Nephron progenitor cell (in vitro differentiated cells): ENCODE measurements around the gene SHE.

Experiments
- DNase-seq: peaks from one replicate; pipeline ENCODE4 v3.0.0; 2021
- H3K27ac Mint-ChIP-seq: 2 replicates; pipeline ENCODE4 v1.8.0; 2021; ENCODE audit warnings: mild to moderate bottlenecking, moderate library complexity, mixed read lengths
- H3K27me3 Mint-ChIP-seq: 2 replicates; pipeline ENCODE4 v1.8.0; 2021; ENCODE audit warnings: mild to moderate bottlenecking, low read depth, mixed read lengths; ENCODE audit not compliant: poor library complexity
- H3K36me3 Mint-ChIP-seq: 2 replicates; pipeline ENCODE4 v1.8.0; 2021; ENCODE audit warnings: low read depth, mixed read lengths
- H3K4me1 Mint-ChIP-seq: 2 replicates; pipeline ENCODE4 v1.8.0; 2021; ENCODE audit warnings: mixed read lengths
- H3K4me3 Mint-ChIP-seq: 2 replicates; pipeline ENCODE4 v1.8.0; 2021; ENCODE audit warnings: mild to moderate bottlenecking, moderate library complexity, mixed read lengths
- H3K9me3 Mint-ChIP-seq: 2 replicates; pipeline ENCODE4 v1.8.0; 2021; ENCODE audit warnings: mild to moderate bottlenecking, moderate library complexity, mixed read lengths
- TF ChIP-seq, protein P1 (sequence below): fragments of 200-600 bp; sonication (generic); IDR thresholded peaks from 2 replicates; pipeline ENCODE4 v1.5.0; 2021; ENCODE audit warnings: antibody characterized with exemption

The SHE gene

DNA sequence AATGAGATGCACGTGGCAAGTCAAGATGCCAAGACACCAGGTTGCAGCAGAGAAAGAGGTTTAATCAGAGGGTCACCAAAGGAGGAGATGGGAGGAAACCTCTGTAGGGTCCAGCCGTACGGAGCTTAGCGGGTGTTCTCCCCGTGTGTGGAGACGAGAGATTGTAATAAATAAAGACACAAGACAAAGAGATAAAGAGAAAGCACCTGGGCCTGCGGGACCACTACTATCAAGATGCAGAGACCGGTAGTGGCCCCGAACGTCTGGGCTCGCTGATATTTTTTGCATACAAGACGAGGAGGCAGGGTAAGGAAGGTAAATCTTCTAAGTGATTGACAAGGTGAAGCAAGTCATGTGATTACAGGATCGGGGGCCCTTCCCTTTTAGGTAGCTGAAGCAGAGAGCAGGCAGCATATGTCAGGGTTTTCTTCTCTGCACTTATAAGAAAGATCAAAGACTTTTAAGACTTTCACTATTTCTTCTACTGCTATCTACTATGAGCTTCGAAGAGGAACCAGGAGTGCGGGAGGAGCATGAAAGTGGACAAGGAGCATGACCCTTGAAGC, 41.4 kb downstream of the SHE start:
- no peak for DNase-seq
- TF ChIP-seq, protein P1, sequence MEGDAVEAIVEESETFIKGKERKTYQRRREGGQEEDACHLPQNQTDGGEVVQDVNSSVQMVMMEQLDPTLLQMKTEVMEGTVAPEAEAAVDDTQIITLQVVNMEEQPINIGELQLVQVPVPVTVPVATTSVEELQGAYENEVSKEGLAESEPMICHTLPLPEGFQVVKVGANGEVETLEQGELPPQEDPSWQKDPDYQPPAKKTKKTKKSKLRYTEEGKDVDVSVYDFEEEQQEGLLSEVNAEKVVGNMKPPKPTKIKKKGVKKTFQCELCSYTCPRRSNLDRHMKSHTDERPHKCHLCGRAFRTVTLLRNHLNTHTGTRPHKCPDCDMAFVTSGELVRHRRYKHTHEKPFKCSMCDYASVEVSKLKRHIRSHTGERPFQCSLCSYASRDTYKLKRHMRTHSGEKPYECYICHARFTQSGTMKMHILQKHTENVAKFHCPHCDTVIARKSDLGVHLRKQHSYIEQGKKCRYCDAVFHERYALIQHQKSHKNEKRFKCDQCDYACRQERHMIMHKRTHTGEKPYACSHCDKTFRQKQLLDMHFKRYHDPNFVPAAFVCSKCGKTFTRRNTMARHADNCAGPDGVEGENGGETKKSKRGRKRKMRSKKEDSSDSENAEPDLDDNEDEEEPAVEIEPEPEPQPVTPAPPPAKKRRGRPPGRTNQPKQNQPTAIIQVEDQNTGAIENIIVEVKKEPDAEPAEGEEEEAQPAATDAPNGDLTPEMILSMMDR = no peak
- Mint-ChIP-seq H3K27ac (no peak overlapping the region), H3K9me3 (no peaks in the 10 kb centered on the region), H3K36me3 (no peaks in the 10 kb centered on the region), H3K4me1 (peaks cover 17% of the 10 kb centered on the region), H3K27me3 (peaks cover 8% of the 10 kb centered on the region), H3K4me3 (no peak overlapping the region)

DNA sequence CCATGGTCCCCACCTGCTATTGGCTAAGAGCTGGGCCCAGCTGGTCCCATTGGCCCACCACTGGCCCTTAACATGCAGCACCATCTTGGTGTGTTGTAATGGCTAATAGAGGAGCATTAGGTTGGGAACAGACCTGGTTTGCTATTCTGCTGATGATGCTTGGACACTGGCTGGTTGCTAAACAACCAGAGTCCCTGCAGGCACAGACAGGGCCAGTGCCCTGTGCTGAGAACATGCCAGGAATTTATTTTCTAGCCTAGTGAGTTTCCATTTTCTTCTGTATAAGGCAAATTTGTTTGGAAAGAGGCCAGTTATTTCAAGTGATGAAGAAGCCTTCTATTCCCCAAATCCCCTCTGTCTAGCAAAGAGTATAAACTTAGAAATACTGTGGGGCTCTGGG, 43.1 kb downstream of the SHE start:
- no peak overlapping the region for H3K27ac Mint-ChIP-seq
- no peak overlapping the region for H3K4me3 Mint-ChIP-seq
- no peaks in the 10 kb centered on the region for H3K36me3 Mint-ChIP-seq
- TF ChIP-seq, protein P1 = no peak
- peaks cover 14% of the 10 kb centered on the region for H3K4me1 Mint-ChIP-seq
- no peak for DNase-seq
- peaks cover 4% of the 10 kb centered on the region for H3K27me3 Mint-ChIP-seq
- no peaks in the 10 kb centered on the region for H3K9me3 Mint-ChIP-seq

DNA sequence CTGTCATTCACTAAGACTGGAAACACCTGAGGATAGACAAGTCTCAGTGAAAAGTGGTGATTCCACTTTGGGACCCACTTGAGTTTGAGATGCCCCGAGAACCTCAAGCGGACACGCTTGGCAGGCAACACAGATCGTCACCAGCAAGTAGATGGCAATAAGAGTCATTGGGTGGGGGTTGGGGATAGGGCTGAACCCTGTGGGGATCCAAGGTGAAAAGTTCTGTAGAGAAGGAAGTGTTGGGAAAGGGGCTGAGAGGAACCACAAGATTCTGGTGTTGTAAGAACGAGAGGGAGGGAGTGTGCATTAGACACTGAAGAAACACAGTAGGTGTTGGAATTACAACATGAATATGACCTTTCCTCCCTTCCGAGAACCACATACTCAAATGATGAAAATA, 45.6 kb downstream of the SHE start:
- H3K4me1 Mint-ChIP-seq = peaks cover 20% of the 10 kb centered on the region
- no peak overlapping the region for H3K27ac Mint-ChIP-seq
- no peaks in the 10 kb centered on the region for H3K9me3 Mint-ChIP-seq
- peaks cover 11% of the 10 kb centered on the region for H3K27me3 Mint-ChIP-seq
- H3K36me3 Mint-ChIP-seq = no peaks in the 10 kb centered on the region
- no peak overlapping the region for H3K4me3 Mint-ChIP-seq
- TF ChIP-seq, protein P1 = no peak
- DNase-seq = no peak

DNA sequence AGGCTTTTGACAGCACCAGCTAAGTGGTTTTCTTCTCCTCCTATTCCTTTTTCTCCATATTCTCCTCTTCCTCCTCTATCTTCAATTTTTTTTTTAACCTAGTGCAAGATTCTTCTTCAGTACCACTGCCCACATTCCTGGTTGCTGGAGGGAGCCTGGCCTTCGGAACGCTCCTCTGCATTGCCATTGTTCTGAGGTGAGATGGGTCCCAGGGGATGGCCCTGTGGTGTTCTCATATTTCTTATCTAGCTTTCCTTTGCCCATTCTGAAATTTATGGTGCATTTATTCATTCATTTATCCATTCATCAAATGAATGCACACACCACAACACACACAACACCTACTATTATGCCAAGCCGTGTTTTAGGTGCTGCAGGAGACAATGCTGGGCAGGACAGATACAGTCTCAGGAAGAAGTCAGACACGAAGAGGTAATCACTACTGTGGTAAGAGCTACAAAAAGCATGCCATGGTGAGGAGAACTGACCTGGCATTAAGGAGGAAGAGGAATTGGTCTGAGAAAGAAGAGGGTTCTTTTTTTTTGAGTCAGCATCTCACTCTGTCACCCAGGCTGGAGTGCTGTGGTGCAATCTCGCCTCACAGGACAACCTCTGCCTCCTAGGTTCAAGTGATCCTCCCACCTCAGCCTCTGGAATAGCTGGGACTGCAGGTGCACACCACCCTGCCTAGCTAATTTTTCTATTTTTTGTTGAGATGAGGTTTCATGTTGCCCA, 47.7 kb downstream of the SHE start:
- TF ChIP-seq, protein P1 = no peak
- DNase-seq = no peak
- Mint-ChIP-seq H3K4me1 (peaks cover 12% of the 10 kb centered on the region), H3K27me3 (peaks cover 18% of the 10 kb centered on the region), H3K36me3 (no peaks in the 10 kb centered on the region), H3K9me3 (no peaks in the 10 kb centered on the region), H3K4me3 (no peak overlapping the region), H3K27ac (no peak overlapping the region)

DNA sequence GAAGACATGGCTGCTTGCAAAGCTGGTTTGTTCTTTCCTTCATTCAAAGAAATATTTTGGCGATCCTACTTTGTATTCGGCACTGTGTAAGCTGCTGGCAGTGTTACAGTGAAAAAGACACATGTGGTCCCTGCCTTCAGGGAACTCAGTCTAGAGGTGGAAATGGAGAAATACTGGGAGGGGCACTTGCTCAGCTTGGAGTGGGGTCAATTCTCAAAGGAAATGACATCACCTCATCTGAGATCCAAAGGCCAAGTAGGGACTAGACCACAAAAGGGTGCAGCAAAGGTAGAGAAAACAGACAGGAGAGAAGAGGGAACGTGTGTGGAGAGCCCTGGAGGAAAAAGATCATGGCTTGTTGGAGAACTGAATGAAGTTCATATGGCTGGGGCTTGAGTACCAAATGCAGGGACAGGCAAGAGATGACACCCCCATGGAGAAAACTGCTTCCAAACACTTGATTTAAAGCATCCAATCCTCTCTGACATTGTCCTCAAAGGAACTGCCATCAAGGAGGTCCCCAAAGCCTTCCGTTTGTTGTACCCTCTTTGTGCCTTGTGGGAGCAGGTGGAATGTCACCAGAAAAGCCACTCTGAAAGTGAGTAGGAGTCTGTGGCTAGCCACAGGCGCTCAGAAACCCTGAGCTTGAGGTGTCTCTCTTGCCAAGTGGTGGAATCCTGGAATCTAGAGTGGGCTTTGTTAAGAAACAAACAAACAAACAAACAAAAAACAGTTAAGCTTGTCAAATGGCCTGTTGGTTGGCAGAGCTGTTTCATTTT, 48.4 kb downstream of the SHE start:
- Mint-ChIP-seq H3K27ac (no peak overlapping the region), H3K4me1 (peaks cover 12% of the 10 kb centered on the region), H3K4me3 (no peak overlapping the region), H3K36me3 (no peaks in the 10 kb centered on the region), H3K9me3 (no peaks in the 10 kb centered on the region), H3K27me3 (peaks cover 19% of the 10 kb centered on the region)
- TF ChIP-seq, protein P1 = no peak
- DNase-seq = no peak
